ENCODE measurements around the gene MMADHC.

Gene MMADHC

DNA sequence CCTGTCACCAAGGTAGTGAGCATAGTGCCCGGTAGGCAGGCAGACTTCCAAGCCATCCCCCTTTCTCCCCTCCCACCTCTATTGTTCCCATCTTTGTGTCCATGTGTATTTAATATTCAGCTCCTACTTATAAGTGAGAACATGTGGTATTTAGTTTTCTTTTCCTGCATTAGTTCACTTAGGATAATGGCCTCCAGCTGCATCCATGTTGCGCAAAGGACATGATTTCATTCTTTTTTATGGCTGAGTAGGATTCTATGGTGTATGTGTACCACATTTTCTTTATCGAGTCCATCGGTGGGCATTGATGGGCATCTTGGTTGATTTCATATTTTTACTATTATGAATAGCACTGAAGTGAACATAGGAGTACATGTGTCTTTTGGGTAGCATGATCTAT is 35.3 kb downstream of the MMADHC start:
- no peak for DNase-seq (ENCODE audit: low read depth, low spot score)
- TF ChIP-seq ZNF274 (IDR thresholded peaks at IDR 0.05; ENCODE audit: low read depth, low read length) (no peak), YY1 (IDR thresholded peaks at IDR 0.05; ENCODE audit: insufficient read depth, insufficient read length) (no peak), SUZ12 (IDR thresholded peaks at IDR 0.05; ENCODE audit: extremely low read depth, insufficient read depth, insufficient read length) (no peak)
- Histone ChIP-seq H3K9ac (ENCODE audit: insufficient read length, low read depth) (no peak overlapping the region), H3K4me3 (ENCODE audit: insufficient read length, low read depth) (no peak overlapping the region), H3K4me1 (ENCODE audit: insufficient read depth, insufficient read length) (no peaks in the 10 kb centered on the region), H3K36me3 (ENCODE audit: insufficient read depth, insufficient read length, low read length) (no peaks in the 10 kb centered on the region), H3K27me3 (ENCODE audit: insufficient read depth, insufficient read length) (no peaks in the 10 kb centered on the region), H3K9me3 (ENCODE audit: insufficient read depth, low read length) (peaks cover 11% of the 10 kb centered on the region)

DNA sequence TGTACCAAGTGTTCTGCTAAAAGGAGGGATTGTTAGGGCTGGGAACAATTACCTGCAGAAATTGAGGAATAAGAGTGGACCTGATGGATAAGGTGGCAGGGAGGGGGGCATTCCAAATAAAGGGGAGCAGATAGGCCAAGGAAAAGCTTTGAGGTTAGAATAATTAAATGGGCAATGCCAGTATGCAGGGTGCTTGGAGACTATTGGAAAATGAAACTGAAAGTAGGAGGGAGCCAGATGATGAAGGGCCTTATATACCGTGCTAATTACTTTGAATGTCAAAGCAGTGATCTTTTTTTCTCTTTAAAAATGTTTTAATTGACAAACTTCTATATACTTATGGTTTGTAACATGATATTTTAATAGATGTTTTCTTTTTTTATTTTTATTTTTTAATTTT is 42.9 kb downstream of the MMADHC start:
- no peak overlapping the region for H3K9ac ChIP-seq (ENCODE audit: insufficient read length, low read depth)
- H3K4me1 ChIP-seq (ENCODE audit: insufficient read depth, insufficient read length): no peaks in the 10 kb centered on the region
- H3K36me3 ChIP-seq (ENCODE audit: insufficient read depth, insufficient read length, low read length): no peaks in the 10 kb centered on the region
- no peak for TF ChIP-seq YY1 (IDR thresholded peaks at IDR 0.05; ENCODE audit: insufficient read depth, insufficient read length)
- DNase-seq (ENCODE audit: low read depth, low spot score): no peak
- no peaks in the 10 kb centered on the region for H3K27me3 ChIP-seq (ENCODE audit: insufficient read depth, insufficient read length)
- no peak overlapping the region for H3K4me3 ChIP-seq (ENCODE audit: insufficient read length, low read depth)
- H3K9me3 ChIP-seq (ENCODE audit: insufficient read depth, low read length): no peaks in the 10 kb centered on the region

DNA sequence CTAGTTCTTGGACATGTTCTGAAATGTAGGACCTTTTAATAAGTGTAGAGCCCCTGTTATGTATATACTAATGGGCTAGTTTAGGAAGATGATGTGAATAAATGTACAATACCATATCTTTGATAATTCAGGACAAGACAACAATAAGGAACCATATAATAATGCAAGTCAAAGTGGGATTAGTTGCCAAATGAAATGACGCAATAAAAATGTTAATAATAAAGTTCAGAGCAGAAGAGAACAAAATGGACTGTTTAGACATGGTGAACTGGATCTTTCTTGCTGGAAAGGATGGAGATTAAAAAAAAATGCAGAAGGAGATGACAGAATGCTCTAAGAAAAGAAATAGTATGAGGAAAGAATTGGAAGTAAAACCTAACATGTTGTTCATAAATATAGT is 43.7 kb downstream of the MMADHC start:
- H3K9ac ChIP-seq (ENCODE audit: insufficient read length, low read depth): no peak overlapping the region
- H3K4me1 ChIP-seq (ENCODE audit: insufficient read depth, insufficient read length): no peaks in the 10 kb centered on the region
- no peak for DNase-seq (ENCODE audit: low read depth, low spot score)
- TF ChIP-seq ZNF274 (IDR thresholded peaks at IDR 0.05; ENCODE audit: low read depth, low read length): no peak
- no peak for TF ChIP-seq SUZ12 (IDR thresholded peaks at IDR 0.05; ENCODE audit: extremely low read depth, insufficient read depth, insufficient read length)
- TF ChIP-seq YY1 (IDR thresholded peaks at IDR 0.05; ENCODE audit: insufficient read depth, insufficient read length): no peak
- no peaks in the 10 kb centered on the region for H3K27me3 ChIP-seq (ENCODE audit: insufficient read depth, insufficient read length)
- H3K4me3 ChIP-seq (ENCODE audit: insufficient read length, low read depth): no peak overlapping the region
- H3K9me3 ChIP-seq (ENCODE audit: insufficient read depth, low read length): no peaks in the 10 kb centered on the region
- no peaks in the 10 kb centered on the region for H3K36me3 ChIP-seq (ENCODE audit: insufficient read depth, insufficient read length, low read length)

DNA sequence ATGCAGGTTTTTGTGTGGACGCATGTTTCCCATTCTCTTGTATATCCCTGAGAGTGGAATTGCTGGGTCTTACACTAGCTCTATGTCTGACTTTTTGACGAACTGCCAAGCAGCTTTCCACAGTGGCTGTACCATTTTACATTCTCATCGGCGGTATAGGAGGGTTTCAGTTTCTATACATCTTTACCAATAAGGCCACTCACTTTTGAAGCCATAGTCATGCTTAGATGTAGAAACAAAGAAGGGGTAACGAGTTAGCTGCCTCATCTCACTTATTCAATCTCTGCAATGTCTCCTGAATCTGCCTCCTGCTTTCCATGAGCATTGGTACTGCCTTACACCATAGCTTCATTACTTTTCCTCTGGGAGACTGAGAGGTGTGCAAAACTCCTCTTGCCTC is 47.4 kb downstream of the MMADHC start:
- Histone ChIP-seq H3K4me3 (ENCODE audit: insufficient read length, low read depth) (no peak overlapping the region), H3K36me3 (ENCODE audit: insufficient read depth, insufficient read length, low read length) (no peaks in the 10 kb centered on the region), H3K9me3 (ENCODE audit: insufficient read depth, low read length) (no peaks in the 10 kb centered on the region), H3K27me3 (ENCODE audit: insufficient read depth, insufficient read length) (no peaks in the 10 kb centered on the region), H3K4me1 (ENCODE audit: insufficient read depth, insufficient read length) (no peaks in the 10 kb centered on the region), H3K9ac (ENCODE audit: insufficient read length, low read depth) (no peak overlapping the region)
- TF ChIP-seq SUZ12 (IDR thresholded peaks at IDR 0.05; ENCODE audit: extremely low read depth, insufficient read depth, insufficient read length) (no peak), ZNF274 (IDR thresholded peaks at IDR 0.05; ENCODE audit: low read depth, low read length) (no peak), YY1 (IDR thresholded peaks at IDR 0.05; ENCODE audit: insufficient read depth, insufficient read length) (no peak)
- DNase-seq (ENCODE audit: low read depth, low spot score): no peak

DNA sequence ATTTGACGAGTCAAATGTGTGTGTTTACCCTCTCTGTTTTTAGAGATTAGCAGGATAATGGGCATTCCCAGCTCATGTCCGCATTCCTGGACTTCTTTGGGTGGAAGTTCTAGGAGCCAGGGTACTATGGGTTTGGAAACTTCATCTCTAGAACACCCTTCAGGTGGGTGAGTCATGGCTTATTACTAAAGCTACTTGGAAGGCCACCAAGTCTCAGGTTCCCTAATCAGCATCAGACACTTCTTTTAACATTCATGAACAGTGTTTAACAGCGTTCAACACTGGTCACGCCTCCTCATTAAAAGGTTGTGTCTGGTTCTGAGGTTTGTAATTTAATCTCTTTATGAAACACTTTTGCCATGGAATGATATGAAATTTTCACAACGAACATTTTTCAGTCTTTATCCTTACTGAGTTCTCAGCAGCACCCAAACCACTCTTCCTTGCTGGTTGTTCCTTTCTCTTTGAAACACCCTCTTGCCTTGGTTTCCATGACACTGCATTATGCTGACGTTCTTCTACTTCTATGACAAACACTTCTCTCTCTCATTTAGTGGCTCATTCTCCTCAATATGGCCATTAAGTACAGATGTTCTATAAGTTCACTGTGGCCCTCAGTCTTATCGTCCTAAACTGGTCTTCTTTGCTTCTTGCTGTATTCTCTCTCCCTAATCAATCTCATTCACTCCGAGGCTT is 49.3 kb downstream of the MMADHC start:
- Histone ChIP-seq H3K4me3 (ENCODE audit: insufficient read length, low read depth) (no peak overlapping the region), H3K36me3 (ENCODE audit: insufficient read depth, insufficient read length, low read length) (no peaks in the 10 kb centered on the region), H3K9me3 (ENCODE audit: insufficient read depth, low read length) (no peaks in the 10 kb centered on the region), H3K27me3 (ENCODE audit: insufficient read depth, insufficient read length) (no peaks in the 10 kb centered on the region), H3K4me1 (ENCODE audit: insufficient read depth, insufficient read length) (no peaks in the 10 kb centered on the region), H3K9ac (ENCODE audit: insufficient read length, low read depth) (no peak overlapping the region)
- DNase-seq (ENCODE audit: low read depth, low spot score): no peak
- TF ChIP-seq ZNF274 (IDR thresholded peaks at IDR 0.05; ENCODE audit: low read depth, low read length) (no peak), SUZ12 (IDR thresholded peaks at IDR 0.05; ENCODE audit: extremely low read depth, insufficient read depth, insufficient read length) (no peak), YY1 (IDR thresholded peaks at IDR 0.05; ENCODE audit: insufficient read depth, insufficient read length) (no peak)

DNA sequence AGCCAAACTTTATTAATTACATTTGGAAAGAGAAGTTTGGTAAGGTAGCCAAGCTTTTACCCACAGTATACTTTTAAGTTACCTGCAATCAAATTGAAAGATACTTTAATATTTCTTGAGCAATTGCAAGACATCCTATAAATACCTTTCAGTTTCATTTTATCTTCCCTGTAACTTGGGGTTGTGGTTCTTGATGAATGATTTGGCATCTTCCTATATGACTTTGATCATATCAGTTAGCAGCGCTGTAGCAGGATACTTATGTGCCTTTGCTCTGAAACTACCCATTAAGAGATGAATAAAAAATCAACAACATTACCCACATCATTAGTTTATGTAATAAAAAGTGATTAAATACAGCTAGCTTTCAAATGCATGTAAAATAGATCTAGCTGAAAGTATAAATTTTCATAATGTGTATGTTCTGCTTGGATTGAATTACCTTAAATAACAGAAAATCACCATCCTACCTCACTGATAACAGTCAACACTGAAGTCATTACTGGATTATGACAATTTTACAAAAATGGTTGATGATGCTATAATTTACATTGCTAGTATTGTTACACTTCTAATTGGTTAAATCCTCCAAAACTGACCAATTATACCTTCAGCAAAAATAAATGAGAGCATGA is 50.4 kb downstream of the MMADHC start:
- no peak for DNase-seq (ENCODE audit: low read depth, low spot score)
- Histone ChIP-seq H3K36me3 (ENCODE audit: insufficient read depth, insufficient read length, low read length) (no peaks in the 10 kb centered on the region), H3K4me1 (ENCODE audit: insufficient read depth, insufficient read length) (no peaks in the 10 kb centered on the region), H3K27me3 (ENCODE audit: insufficient read depth, insufficient read length) (no peaks in the 10 kb centered on the region), H3K4me3 (ENCODE audit: insufficient read length, low read depth) (no peak overlapping the region), H3K9me3 (ENCODE audit: insufficient read depth, low read length) (no peaks in the 10 kb centered on the region), H3K9ac (ENCODE audit: insufficient read length, low read depth) (no peak overlapping the region)
- TF ChIP-seq SUZ12 (IDR thresholded peaks at IDR 0.05; ENCODE audit: extremely low read depth, insufficient read depth, insufficient read length) (no peak), ZNF274 (IDR thresholded peaks at IDR 0.05; ENCODE audit: low read depth, low read length) (no peak), YY1 (IDR thresholded peaks at IDR 0.05; ENCODE audit: insufficient read depth, insufficient read length) (no peak)

DNA sequence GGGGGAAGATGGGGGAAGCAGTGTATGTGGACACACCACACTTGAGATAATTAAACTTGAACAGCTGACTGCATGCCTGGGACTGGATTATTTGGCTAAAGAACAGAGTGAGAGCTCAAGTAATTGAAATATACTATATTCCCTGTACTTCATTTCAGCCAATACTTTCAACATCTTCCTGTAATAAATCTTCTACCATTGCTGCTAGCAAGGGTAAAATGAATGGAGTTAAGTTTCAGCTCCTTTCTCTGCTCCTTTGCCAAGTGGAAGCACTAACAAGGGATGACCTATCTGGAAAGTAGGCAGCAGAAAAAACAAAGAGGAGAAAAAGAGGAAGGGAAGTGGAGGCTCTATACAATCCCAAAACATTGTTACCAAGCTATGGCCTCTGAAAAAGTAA is 50.9 kb downstream of the MMADHC start:
- no peak overlapping the region for H3K9ac ChIP-seq (ENCODE audit: insufficient read length, low read depth)
- no peak for DNase-seq (ENCODE audit: low read depth, low spot score)
- H3K4me3 ChIP-seq (ENCODE audit: insufficient read length, low read depth): no peak overlapping the region
- no peaks in the 10 kb centered on the region for H3K4me1 ChIP-seq (ENCODE audit: insufficient read depth, insufficient read length)
- TF ChIP-seq YY1 (IDR thresholded peaks at IDR 0.05; ENCODE audit: insufficient read depth, insufficient read length) (no peak), ZNF274 (IDR thresholded peaks at IDR 0.05; ENCODE audit: low read depth, low read length) (no peak), SUZ12 (IDR thresholded peaks at IDR 0.05; ENCODE audit: extremely low read depth, insufficient read depth, insufficient read length) (no peak)
- H3K36me3 ChIP-seq (ENCODE audit: insufficient read depth, insufficient read length, low read length): no peaks in the 10 kb centered on the region
- H3K9me3 ChIP-seq (ENCODE audit: insufficient read depth, low read length): no peaks in the 10 kb centered on the region
- H3K27me3 ChIP-seq (ENCODE audit: insufficient read depth, insufficient read length): no peaks in the 10 kb centered on the region
